Ishikawa (cell line): ENCODE results near the gene FAM124B.

ENCODE experiments used
- CEBPB ChIP-seq: IDR thresholded peaks from 2 replicates; pipeline ENCODE4 v1.6.1; 2012
- CREB1 ChIP-seq: IDR thresholded peaks from 2 replicates; pipeline ENCODE4 v1.6.1; 2012; ENCODE audit warnings: low read depth
- EGR1 ChIP-seq: IDR thresholded peaks from 2 replicates; pipeline ENCODE4 v1.6.1; 2012
- EP300 ChIP-seq: IDR thresholded peaks from 2 replicates; pipeline ENCODE4 v1.6.1; 2012; ENCODE audit warnings: borderline replicate concordance
- FOXM1 ChIP-seq: IDR thresholded peaks from 2 replicates; pipeline ENCODE4 v1.6.1; 2012; ENCODE audit warnings: low read depth, borderline replicate concordance
- MAX ChIP-seq: IDR thresholded peaks from 2 replicates; pipeline ENCODE4 v1.6.1; 2012
- NFIC ChIP-seq: IDR thresholded peaks from 2 replicates; pipeline ENCODE4 v1.6.1; 2012
- RAD21 ChIP-seq: IDR thresholded peaks from 2 replicates; pipeline ENCODE4 v1.6.1; 2012; ENCODE audit warnings: low read depth
- REST ChIP-seq: IDR thresholded peaks from 2 replicates; pipeline ENCODE4 v1.6.1; 2012; ENCODE audit warnings: low read depth, mild to moderate bottlenecking
- TAF1 ChIP-seq: IDR thresholded peaks from 2 replicates; pipeline ENCODE4 v1.6.1; 2012; ENCODE audit warnings: low read depth, mild to moderate bottlenecking
- TCF12 ChIP-seq: IDR thresholded peaks from 2 replicates; pipeline ENCODE4 v1.6.1; 2012; ENCODE audit warnings: low read depth
- TEAD4 ChIP-seq: IDR thresholded peaks from 2 replicates; pipeline ENCODE4 v1.6.1; 2012
- USF1 ChIP-seq: IDR thresholded peaks from 2 replicates; pipeline ENCODE4 v1.6.1; 2012
- YY1 ChIP-seq: IDR thresholded peaks from 2 replicates; pipeline ENCODE4 v1.6.1; 2012; ENCODE audit warnings: low read depth
- ZBTB7A ChIP-seq: IDR thresholded peaks from 2 replicates; pipeline ENCODE4 v1.6.1; 2012; ENCODE audit warnings: low read depth

The FAM124B gene

GRCh38 chr2:224363281-224363680, 38.6 kb downstream of the FAM124B start:
- TF ChIP-seq TEAD4 (no peak), NFIC (no peak), TCF12 (no peak), USF1 (no peak), CREB1 (no peak), FOXM1 (no peak), REST (no peak), EGR1 (no peak), ZBTB7A (no peak), YY1 (no peak)

GRCh38 chr2:224362094-224362493, 39.8 kb downstream of the FAM124B start:
- TF ChIP-seq EGR1 (no peak), ZBTB7A (no peak), NFIC (no peak), REST (no peak), USF1 (no peak), TAF1 (no peak), YY1 (no peak), EP300 (no peak), TCF12 (no peak), TEAD4 (no peak), CEBPB (no peak), RAD21 (no peak), MAX (no peak), FOXM1 (no peak), CREB1 (no peak)

- TF ChIP-seq TEAD4 (0 out of 2 replicates have a peak, but pooled peaks have one; percentile 5), ZBTB7A (no peak), MAX (no peak), EGR1 (no peak), CREB1 (no peak), NFIC (peak; percentile 82), TCF12 (no peak), TAF1 (no peak), EP300 (peak; percentile 22; the same call in 1 of the 2 replicates), FOXM1 (no peak), CEBPB (no peak), RAD21 (no peak), USF1 (no peak), REST (no peak), YY1 (no peak)
These were observed 41.1 kb downstream of the FAM124B start for GRCh38 chr2:224360801-224361251.

- TF ChIP-seq EGR1 (no peak), ZBTB7A (no peak)
These were observed 42.3 kb downstream of the FAM124B start for GRCh38 chr2:224359569-224359968.
